T47D (cell line): Measurements from ENCODE around the gene SLC6A12.
A peak's percentile ranks its signal among the peaks of the same experiment; 100 is the strongest.
"Not testable (repeated sequence)": the region's sequence is repeated elsewhere in the genome, so short reads cannot be mapped to it uniquely, and the experiment has no call there.

Experiments used
- DNase-seq, 2 experiments: peaks; one replicate each; pipeline versions ENCODE4 v3.0.0 to v3.0.0-alpha.2; 2011 to 2012; ENCODE audit warnings: low read depth in 1 of 2, low spot score in 1 of 2
- JUND ChIP-seq: IDR thresholded peaks from 2 replicates; pipeline ENCODE4 v1.6.1; 2012; ENCODE audit warnings: low read depth
- in situ Hi-C: cut with HindIII; loops from 2 replicates; pipeline ENCODE4 v1.10.0; 2016; ENCODE audit warnings: low sequenced_read_pairs, low pct_unique_long_range_greater_than_20kb

The SLC6A12 gene

GRCh38 chr12:198705-199104 lies 15.3 kb downstream of the SLC6A12 start:
- DNase-seq: no peak
- in situ Hi-C loops: no loop called here
- no peak for TF ChIP-seq JUND

GRCh38 chr12:197911-198695 lies 15.9 kb downstream of the SLC6A12 start:
- in situ Hi-C loops: no loop called here
- TF ChIP-seq JUND: no peak
- DNase-seq: no peak

GRCh38 chr12:197347-197746 lies 16.6 kb downstream of the SLC6A12 start:
- DNase-seq: no peak
- in situ Hi-C loops: no loop called here
- no peak for TF ChIP-seq JUND

- TF ChIP-seq JUND: no peak
- in situ Hi-C loops: no loop called here
- DNase-seq: no peak
Measured at GRCh38 chr12:196436-196835, 17.5 kb downstream of the SLC6A12 start.

GRCh38 chr12:195951-196350 lies 18.0 kb downstream of the SLC6A12 start:
- no peak for DNase-seq
- TF ChIP-seq JUND: no peak
- in situ Hi-C loops: no loop called here

- in situ Hi-C loops: no loop called here
- TF ChIP-seq JUND: no peak
Measured at GRCh38 chr12:195156-195555, 18.8 kb downstream of the SLC6A12 start.

GRCh38 chr12:194276-194675 lies 19.7 kb downstream of the SLC6A12 start:
- in situ Hi-C loops: no loop called here
- no peak for TF ChIP-seq JUND
- no peak for DNase-seq

More at GRCh38 chr12:195156-195555, 18.8 kb downstream of the SLC6A12 start:
- no peak for DNase-seq

GRCh38 chr12:193261-193660 lies 20.7 kb downstream of the SLC6A12 start:
- in situ Hi-C loops: no loop called here
- no peak for TF ChIP-seq JUND
- DNase-seq: no peak

- in situ Hi-C loops: no loop called here
- no peak for TF ChIP-seq JUND
- DNase-seq: no peak
Measured at GRCh38 chr12:191541-191940, 22.4 kb downstream of the SLC6A12 start.

- TF ChIP-seq JUND: no peak
- in situ Hi-C loops: no loop called here
- no peak for DNase-seq
Measured at GRCh38 chr12:190881-191280, 23.1 kb downstream of the SLC6A12 start.

GRCh38 chr12:189622-189962 lies 24.4 kb downstream of the SLC6A12 start:
- in situ Hi-C loops: no loop called here
- TF ChIP-seq JUND: no peak
- DNase-seq: no peak

GRCh38 chr12:188910-189621 lies 24.9 kb downstream of the SLC6A12 start:
- in situ Hi-C loops: no loop called here
- no peak for TF ChIP-seq JUND
- peak; percentile 69 to 75 for DNase-seq

- in situ Hi-C loops, DNase-seq: not testable (repeated sequence)
Measured at GRCh38 chr12:187986-188909, 25.7 kb downstream of the SLC6A12 start.
